Mesendoderm (in vitro differentiated cells): Measurements from ENCODE around the gene NHEJ1.
"Not testable (repeated sequence)": the region's sequence is repeated elsewhere in the genome, so short reads cannot be mapped to it uniquely, and the experiment has no call there.

Source experiments
- DNase-seq: peaks from one replicate; pipeline ENCODE4 v3.0.0; 2013
- H2AK5ac ChIP-seq: 2 replicates; pipeline ENCODE4 v1.6.1; 2013; ENCODE audit warnings: low read length, inconsistent platforms
- H2BK120ac ChIP-seq: 2 replicates; pipeline ENCODE4 v1.6.1; 2013; ENCODE audit warnings: low read depth, mild to moderate bottlenecking, low read length, moderate library complexity, mixed read lengths
- H2BK15ac ChIP-seq: replicated peaks from 2 replicates; pipeline ENCODE4 v1.6.1; 2013; ENCODE audit warnings: low read depth, mild to moderate bottlenecking, moderate library complexity
- H2BK5ac ChIP-seq: 2 replicates; pipeline ENCODE4 v1.6.1; 2013; ENCODE audit warnings: low read length, inconsistent platforms
- H3K18ac ChIP-seq: 2 replicates; pipeline ENCODE4 v1.6.1; 2013; ENCODE audit warnings: mild to moderate bottlenecking, low read length, mixed read lengths
- H3K23ac ChIP-seq: one replicate; pipeline ENCODE4 v1.6.1; 2013; ENCODE audit warnings: low read length
- H3K27ac ChIP-seq: 2 replicates; pipeline ENCODE4 v1.5.1; 2013; ENCODE audit warnings: low read depth, mild to moderate bottlenecking, inconsistent platforms, low read length, moderate library complexity
- H3K27me3 ChIP-seq: 2 replicates; pipeline ENCODE4 v1.6.1; 2013; ENCODE audit warnings: low read length, control low read depth, mild to moderate bottlenecking, inconsistent platforms; ENCODE audit not compliant: insufficient read depth, poor library complexity
- H3K36me3 ChIP-seq: 2 replicates; pipeline ENCODE4 v1.6.1; 2013; ENCODE audit warnings: low read length, inconsistent platforms; ENCODE audit not compliant: control insufficient read depth, insufficient read depth
- H3K4ac ChIP-seq: one replicate; pipeline ENCODE4 v1.6.1; 2013; ENCODE audit warnings: low read depth, mild to moderate bottlenecking, low read length, moderate library complexity
- H3K4me1 ChIP-seq: 2 replicates; pipeline ENCODE4 v1.6.1; 2013; ENCODE audit warnings: low read depth, low read length, inconsistent platforms; ENCODE audit not compliant: control insufficient read depth
- H3K4me2 ChIP-seq: 2 replicates; pipeline ENCODE4 v1.6.1; 2013; ENCODE audit warnings: low read length
- H3K4me3 ChIP-seq: 2 replicates; pipeline ENCODE4 v1.5.1; 2013; ENCODE audit warnings: mild to moderate bottlenecking, low read length
- H3K56ac ChIP-seq: one replicate; pipeline ENCODE4 v1.6.1; 2013; ENCODE audit warnings: low read length
- H3K79me1 ChIP-seq: 2 replicates; pipeline ENCODE4 v1.6.1; 2013; ENCODE audit warnings: low read length, inconsistent platforms
- H3K79me2 ChIP-seq: 2 replicates; pipeline ENCODE4 v1.6.1; 2013; ENCODE audit warnings: mild to moderate bottlenecking, low read length; ENCODE audit not compliant: control insufficient read depth, insufficient read depth
- H3K9ac ChIP-seq: 2 replicates; pipeline ENCODE4 v1.6.1; 2013; ENCODE audit warnings: low read length, inconsistent platforms
- H4K5ac ChIP-seq: one replicate; pipeline ENCODE4 v1.6.1; 2013; ENCODE audit warnings: low read length
- H4K8ac ChIP-seq: one replicate; pipeline ENCODE4 v1.6.1; 2013; ENCODE audit warnings: low read depth, mild to moderate bottlenecking, control low read depth, low read length, moderate library complexity
- WGBS: extraction: QIAGEN DNeasy Blood & Tissue Kit; methylation state at CpG from one replicate; pipeline ENCODE4 v1.1.7; 2013; ENCODE audit warnings: low lambda C conversion rate, missing lambda C conversion rate; ENCODE audit not compliant: insufficient coverage; ENCODE audit errors: extremely low coverage; 5-methylcytosine and 5-hydroxymethylcytosine counted together

The NHEJ1 gene

DNA sequence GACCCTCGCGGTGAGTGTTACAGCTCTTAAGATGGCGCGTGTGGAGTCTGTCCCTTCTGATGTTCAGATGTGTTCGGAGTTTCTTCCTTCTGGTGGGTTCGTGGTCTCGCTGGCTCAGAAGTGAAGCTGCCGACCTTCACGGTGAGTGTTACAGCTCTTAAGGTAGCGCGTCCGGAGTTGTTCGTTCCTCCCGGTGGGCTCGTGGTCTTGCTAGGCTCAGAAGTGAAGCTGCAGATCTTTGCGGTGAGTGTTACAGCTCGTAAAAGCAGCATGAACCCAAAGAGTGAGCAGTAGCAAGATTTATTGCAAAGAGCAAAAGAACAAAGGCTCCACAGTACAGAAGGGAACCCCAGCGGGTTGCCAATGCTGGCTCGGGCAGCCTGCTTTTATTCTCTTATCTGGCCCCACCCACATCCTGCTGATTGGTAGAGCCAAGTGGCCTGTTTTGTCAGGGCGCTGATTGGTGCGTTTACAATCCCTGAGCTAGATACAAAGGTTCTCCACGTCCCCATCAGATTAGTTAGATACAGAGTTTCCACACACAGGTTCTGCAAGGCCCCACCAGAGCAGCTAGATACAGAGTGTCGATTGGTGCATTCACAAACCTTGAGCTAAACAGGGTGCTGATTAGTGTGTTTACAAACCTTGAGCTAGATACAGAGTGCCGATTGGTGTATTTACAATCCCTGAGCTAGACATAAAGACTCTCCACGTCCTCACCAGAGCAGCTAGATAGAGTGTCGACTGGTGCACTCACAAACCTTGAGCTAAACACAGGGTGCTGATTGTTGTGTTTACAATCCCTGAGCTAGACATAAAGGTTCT lies 40.1 kb upstream of the NHEJ1 start:
- H2BK120ac ChIP-seq, H3K4me2 ChIP-seq, H3K18ac ChIP-seq, H3K9ac ChIP-seq, H3K23ac ChIP-seq, H3K27ac ChIP-seq, H3K36me3 ChIP-seq, H3K56ac ChIP-seq, DNase-seq, H2BK5ac ChIP-seq, H4K8ac ChIP-seq, H2AK5ac ChIP-seq, H3K27me3 ChIP-seq, H3K4ac ChIP-seq, H2BK15ac ChIP-seq, H3K79me2 ChIP-seq, H3K4me3 ChIP-seq, H3K79me1 ChIP-seq, H3K4me1 ChIP-seq, H4K5ac ChIP-seq: not testable (repeated sequence)
- WGBS = no CpG with 5 or more reads among the region's 26 CpGs

DNA sequence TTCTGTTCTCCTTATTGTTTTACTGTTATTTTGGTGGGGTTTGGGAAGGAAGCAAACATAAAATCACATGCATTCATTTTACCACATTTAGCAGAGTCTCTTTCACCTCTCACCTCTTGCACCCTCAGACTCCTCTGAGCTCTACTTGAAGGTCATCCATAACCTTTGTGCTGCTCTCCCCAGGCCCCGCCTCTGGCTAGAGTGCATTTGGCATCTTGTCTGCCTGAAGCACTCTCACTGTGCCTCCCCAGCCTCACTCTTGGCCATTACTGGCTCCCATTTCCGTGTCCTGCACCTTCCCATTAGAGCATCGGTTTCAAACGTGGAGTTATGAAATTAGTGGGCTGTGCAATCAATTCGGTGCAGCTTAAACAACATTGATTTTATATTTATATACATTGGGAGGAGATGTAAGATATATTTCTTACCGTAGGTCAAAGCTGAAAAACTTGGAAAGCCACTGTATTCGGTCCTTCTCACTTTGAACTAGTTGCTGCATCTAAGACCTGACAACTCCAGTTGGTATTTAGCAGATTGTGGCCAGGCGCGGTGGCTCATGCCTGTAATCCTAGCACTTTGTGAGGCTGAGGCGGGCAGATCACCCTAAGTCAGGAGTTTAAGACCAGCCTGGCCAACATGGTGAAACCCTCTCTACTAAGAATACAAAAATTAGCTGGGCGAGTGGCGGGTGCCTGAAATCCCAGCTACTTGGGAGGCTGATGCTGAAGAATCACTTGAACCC lies 39.0 kb upstream of the NHEJ1 start:
- WGBS = no CpG with 5 or more reads among the region's 12 CpGs
- no peak overlapping the region for H2AK5ac ChIP-seq
- no peak for DNase-seq

DNA sequence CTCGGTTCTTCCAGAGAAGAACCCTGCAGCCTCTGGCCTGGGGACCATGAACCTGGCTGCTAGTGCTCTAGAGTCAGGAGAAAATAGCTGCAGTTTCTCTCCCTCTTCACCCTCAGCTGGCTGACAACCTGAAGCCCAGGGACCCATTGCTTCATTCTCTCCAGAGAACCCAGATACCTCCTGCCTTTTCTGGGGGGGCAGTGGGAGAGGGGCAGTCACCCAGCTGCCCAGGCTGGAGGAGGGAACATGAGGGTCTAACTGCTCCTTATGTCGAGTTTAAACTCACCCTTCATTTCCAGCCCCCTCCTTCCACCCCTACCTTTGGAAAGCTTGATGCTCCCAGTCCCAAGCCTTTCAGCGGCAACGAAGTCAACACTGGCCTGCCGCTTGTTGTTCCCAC lies 38.4 kb upstream of the NHEJ1 start:
- H3K9ac ChIP-seq = no peak overlapping the region
- no peak overlapping the region for H3K27ac ChIP-seq
- no peak overlapping the region for H2BK15ac ChIP-seq
- H3K4me3 ChIP-seq = no peak overlapping the region
- H3K27me3 ChIP-seq = no peaks in the 10 kb centered on the region
- H3K18ac ChIP-seq = no peak overlapping the region
- no peaks in the 10 kb centered on the region for H3K4me1 ChIP-seq
- no peaks in the 10 kb centered on the region for H3K36me3 ChIP-seq
- H3K23ac ChIP-seq = no peak overlapping the region
- H2BK120ac ChIP-seq = no peak overlapping the region
- H4K5ac ChIP-seq = no peak overlapping the region
- no peak overlapping the region for H2BK5ac ChIP-seq
- H3K79me1 ChIP-seq = no peaks in the 10 kb centered on the region
- H3K4me2 ChIP-seq = no peak overlapping the region
- no peak for DNase-seq
- no CpG with 5 or more reads among the region's 5 CpGs for WGBS
- no peak overlapping the region for H2AK5ac ChIP-seq
- no peak overlapping the region for H4K8ac ChIP-seq
- no peaks in the 10 kb centered on the region for H3K79me2 ChIP-seq
- no peak overlapping the region for H3K56ac ChIP-seq
- no peak overlapping the region for H3K4ac ChIP-seq

More for the DNA sequence above, 39.0 kb upstream of the NHEJ1 start:
- Histone ChIP-seq H3K4ac (no peak overlapping the region), H3K4me2 (no peak overlapping the region), H4K8ac (no peak overlapping the region), H3K18ac (no peak overlapping the region), H3K4me3 (no peak overlapping the region), H3K27me3 (no peaks in the 10 kb centered on the region), H2BK120ac (no peak overlapping the region), H3K36me3 (no peaks in the 10 kb centered on the region), H3K9ac (no peak overlapping the region), H3K56ac (no peak overlapping the region), H2BK15ac (no peak overlapping the region), H3K27ac (no peak overlapping the region), H3K79me1 (no peaks in the 10 kb centered on the region), H4K5ac (no peak overlapping the region), H2BK5ac (no peak overlapping the region), H3K4me1 (no peaks in the 10 kb centered on the region), H3K79me2 (no peaks in the 10 kb centered on the region), H3K23ac (no peak overlapping the region)

DNA sequence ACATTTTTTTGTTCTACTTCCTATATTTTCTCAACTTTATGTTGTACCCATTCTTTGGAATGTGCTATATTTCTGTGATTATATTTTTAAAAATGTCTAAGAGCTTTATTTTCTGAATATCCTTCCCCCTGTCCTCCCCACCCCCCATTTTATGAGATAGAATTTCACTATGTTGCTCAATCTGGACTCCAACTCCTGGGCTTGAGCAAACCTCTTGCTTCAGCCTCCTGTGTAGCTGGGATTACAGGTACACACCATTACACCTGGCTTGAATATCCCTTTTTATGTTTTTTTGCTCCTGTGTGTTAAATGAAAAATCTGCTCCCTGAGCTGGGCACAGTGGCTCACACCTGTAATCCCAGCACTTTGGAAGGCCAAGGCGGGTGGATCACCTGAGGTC lies 36.8 kb upstream of the NHEJ1 start:
- no peak overlapping the region for H3K4ac ChIP-seq
- H3K23ac ChIP-seq = no peak overlapping the region
- H3K79me1 ChIP-seq = no peaks in the 10 kb centered on the region
- H3K79me2 ChIP-seq = no peaks in the 10 kb centered on the region
- no peaks in the 10 kb centered on the region for H3K4me1 ChIP-seq
- no peak for DNase-seq
- H2BK5ac ChIP-seq = no peak overlapping the region
- WGBS = no CpG with 5 or more reads among the region's 1 CpG
- no peak overlapping the region for H2AK5ac ChIP-seq
- H4K5ac ChIP-seq = no peak overlapping the region
- no peak overlapping the region for H3K4me3 ChIP-seq
- H2BK120ac ChIP-seq = no peak overlapping the region
- H3K27me3 ChIP-seq = no peaks in the 10 kb centered on the region
- no peak overlapping the region for H3K56ac ChIP-seq
- no peak overlapping the region for H3K4me2 ChIP-seq
- H3K18ac ChIP-seq = no peak overlapping the region
- no peak overlapping the region for H4K8ac ChIP-seq
- no peak overlapping the region for H3K9ac ChIP-seq
- H2BK15ac ChIP-seq = no peak overlapping the region
- H3K27ac ChIP-seq = no peak overlapping the region
- H3K36me3 ChIP-seq = no peaks in the 10 kb centered on the region

DNA sequence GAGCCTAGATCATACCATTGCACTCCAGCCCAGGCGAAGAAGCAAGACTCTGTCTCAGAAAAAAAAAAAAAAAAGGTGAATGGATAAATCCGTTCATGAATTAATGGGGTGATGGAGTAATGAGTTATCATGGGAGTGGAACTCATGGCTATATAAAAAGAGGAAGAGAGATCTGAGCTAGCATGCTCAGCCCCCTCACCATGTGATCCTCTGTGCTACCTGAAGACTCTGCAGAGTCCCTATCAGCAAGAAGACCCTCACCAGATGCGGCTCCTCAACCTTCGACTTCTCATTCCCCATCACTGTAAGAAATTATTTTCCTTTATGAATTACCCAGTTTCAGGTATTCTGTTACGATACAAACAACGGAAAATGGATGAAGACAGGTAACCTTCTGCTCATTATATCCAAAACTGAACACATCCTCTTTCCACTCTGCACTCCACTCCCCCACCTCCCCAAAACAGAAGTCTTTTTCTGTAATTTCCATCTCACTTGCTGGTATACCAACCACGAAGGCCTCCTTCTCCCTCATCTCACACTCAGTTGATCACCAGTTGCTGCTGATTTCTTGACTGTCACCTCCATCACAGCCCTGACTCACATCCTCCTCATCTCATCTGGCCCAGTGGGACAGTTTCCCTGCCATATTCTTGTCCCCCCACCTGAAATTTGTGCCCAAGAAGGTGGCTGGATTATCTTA lies 26.3 kb upstream of the NHEJ1 start:
- no peak overlapping the region for H3K23ac ChIP-seq
- no peak overlapping the region for H3K9ac ChIP-seq
- no peak overlapping the region for H2BK5ac ChIP-seq
- H2AK5ac ChIP-seq = no peak overlapping the region
- H4K5ac ChIP-seq = no peak overlapping the region
- H4K8ac ChIP-seq = no peak overlapping the region
- no CpG with 5 or more reads among the region's 7 CpGs for WGBS
- peaks cover 4% of the 10 kb centered on the region for H3K36me3 ChIP-seq
- no peak overlapping the region for H3K4me2 ChIP-seq
- H3K27me3 ChIP-seq = no peaks in the 10 kb centered on the region
- no peak overlapping the region for H3K56ac ChIP-seq
- H3K4ac ChIP-seq = no peak overlapping the region
- H2BK120ac ChIP-seq = no peak overlapping the region
- H3K4me3 ChIP-seq = no peak overlapping the region
- H3K18ac ChIP-seq = no peak overlapping the region
- no peaks in the 10 kb centered on the region for H3K79me2 ChIP-seq
- no peaks in the 10 kb centered on the region for H3K4me1 ChIP-seq
- H3K79me1 ChIP-seq = no peaks in the 10 kb centered on the region
- H2BK15ac ChIP-seq = no peak overlapping the region
- no peak overlapping the region for H3K27ac ChIP-seq
- no peak for DNase-seq
